HK-2 (cell line): ENCODE measurements around the gene ANO3.
"Not testable (repeated sequence)": the region's sequence is repeated elsewhere in the genome, so short reads cannot be mapped to it uniquely, and the experiment has no call there.

Experiments
- DNase-seq: peaks from one replicate; pipeline ENCODE4 v3.0.0-alpha.2; 2018; ENCODE audit not compliant: unreplicated experiment

ANO3 gene

DNA sequence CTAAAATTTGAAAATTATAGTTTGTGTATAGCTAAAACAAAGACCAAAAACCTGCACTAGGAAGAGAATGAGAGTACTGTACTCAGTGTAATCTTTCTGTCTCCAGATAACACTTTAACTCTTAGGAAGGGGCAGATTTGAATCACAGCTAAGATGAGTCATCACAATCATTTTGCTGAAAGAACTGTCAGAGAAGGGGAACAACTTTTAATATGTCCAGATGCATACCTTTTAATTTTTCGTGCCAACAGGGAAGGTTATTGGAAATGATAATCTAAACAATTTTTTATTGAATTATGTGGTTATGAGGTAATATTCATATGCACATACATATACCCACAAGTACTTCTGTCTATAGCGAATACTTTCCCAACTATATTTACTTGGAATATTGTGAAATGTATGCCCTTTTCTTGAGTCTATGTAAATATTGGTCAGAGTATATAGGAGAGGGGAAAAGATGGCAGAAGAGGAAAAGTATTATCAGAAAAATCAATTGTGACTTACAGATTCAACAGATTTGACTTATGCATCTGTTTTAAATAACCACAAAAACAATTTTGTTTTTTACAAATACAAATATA, 291.2 kb downstream of the ANO3 start:
- DNase-seq = no peak

DNA sequence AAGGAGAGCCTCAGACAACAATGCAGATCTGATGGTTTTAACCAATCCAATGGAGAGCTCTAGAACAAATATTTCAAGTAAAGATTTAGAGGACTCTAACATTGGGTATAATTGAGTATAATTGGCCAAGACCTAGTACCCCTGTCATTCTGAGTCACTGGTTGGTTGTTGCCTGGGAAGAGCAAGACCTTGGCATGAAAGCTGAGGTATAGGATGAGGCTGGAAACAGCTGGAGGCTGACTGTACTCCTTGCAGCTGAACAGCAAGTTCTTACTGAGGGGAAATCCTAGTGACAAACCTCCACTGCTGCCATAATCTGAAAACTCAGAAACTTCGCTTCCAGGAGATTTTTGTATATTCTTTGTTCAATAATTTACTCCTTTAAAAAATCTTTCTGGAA, 294.4 kb downstream of the ANO3 start:
- no peak for DNase-seq

DNA sequence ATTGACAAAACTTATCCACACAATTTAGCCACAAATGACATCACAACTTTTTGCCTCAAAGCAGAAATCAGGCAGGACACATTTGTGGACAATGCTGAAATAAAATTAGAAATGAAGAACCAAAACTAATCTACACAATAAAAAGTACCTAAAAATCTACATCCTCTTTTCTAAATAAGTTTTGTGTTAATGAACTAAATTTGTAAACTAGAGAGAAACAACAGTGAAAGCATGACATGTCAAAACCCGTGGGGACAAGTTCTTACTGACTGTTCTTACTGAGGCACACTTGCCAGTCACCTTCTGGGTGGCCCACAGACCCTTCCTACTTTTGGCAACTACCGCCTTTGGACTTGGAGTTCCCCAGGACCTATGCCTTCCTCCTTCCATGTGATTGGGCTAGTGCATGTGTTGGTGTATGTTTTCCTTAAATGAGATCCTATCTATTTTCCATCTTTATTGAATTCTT, 300.8 kb downstream of the ANO3 start:
- no peak for DNase-seq

DNA sequence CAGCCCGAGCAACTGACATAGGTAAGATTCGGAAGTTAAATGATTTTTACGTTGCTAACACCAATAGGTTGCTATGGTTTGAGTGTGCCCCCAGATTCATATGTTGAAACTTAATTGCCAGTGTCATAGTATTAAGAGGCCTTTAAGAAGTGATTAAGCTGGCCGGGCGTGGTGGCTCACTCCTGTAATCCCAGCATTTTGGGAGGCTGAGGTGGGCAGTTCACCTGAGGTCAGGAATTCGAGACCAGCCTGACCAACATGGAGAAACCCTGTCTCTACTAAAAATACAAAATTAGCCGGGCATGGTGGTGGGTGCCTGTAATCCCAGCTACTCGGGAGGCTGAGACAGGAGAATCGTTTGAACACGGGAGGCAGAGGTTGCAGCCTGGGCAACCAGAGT, 311.4 kb downstream of the ANO3 start:
- DNase-seq = not testable (repeated sequence)

DNA sequence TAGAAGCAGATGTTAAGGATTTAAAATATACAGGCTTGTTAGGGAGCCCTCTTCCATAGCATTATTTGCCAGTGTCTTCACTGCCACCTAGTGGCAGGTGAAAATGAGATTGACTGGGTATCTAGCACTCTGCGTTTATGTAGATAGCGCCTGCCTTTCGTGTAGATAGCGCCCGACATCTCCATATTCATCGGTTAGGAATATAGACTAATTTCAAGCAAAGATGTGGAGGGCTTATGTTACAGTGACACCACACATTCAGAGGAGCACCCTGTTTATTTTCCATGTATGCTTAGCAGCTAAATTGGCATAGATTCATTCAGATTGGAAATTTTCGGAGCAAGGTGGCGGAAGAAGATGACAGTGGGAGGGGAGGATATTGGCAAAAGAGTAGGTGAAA, 318.0 kb downstream of the ANO3 start:
- peak; percentile 14 for DNase-seq

DNA sequence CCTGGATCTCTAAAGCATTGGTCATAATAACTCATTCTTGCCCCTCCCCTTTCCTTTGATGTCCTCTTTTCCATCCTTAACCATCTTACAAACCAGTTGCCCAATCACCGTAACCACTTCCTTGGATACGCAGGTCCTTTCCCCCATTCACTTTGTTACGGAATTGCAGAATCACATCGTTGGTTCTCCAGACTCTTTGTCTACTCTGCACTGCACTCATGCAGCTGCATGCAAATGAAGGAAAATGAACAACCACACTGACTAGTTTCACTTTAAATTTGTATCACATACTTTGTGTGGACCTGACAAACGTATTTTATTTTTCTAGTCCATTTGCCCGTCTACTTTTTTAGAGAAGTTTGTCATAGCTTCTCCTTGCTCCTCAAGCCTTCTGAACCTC, 320.0 kb downstream of the ANO3 start:
- DNase-seq = no peak

DNA sequence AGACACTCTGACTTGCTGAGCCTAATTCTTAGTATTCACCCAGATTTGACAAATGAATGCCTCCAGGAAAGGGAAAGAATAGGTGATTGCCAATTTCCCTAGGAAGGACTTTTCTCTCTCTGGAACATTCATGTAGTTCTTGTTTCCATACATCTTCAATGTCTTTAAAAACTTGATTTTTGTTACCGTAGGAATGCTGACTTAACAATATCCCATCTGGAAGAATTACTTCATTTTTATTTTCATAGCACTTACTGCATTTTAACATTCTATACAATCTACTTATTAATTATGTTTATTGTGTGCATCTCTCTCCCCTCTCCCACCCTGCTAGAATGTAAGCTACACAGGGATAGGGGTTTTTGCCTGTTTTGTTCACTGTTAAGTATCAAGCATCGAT, 323.4 kb downstream of the ANO3 start:
- no peak for DNase-seq

DNA sequence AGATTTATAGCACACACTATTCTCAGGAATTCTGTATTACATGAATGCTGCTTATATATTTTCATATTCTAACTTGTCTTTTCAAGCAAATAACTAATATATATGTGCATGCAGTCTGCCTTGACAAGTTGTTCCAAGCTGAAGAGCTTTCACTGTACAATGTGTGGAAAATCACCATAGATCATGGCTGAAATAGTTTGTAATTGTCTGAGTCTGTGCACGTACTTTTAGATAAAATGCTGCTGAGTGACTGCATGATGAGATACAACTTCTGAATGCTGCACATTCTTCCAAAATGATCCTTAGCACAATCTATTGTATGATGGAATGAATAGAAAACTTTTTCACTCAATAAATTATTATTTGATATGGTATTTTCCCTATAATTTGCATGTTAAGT, 331.0 kb downstream of the ANO3 start:
- DNase-seq = no peak

DNA sequence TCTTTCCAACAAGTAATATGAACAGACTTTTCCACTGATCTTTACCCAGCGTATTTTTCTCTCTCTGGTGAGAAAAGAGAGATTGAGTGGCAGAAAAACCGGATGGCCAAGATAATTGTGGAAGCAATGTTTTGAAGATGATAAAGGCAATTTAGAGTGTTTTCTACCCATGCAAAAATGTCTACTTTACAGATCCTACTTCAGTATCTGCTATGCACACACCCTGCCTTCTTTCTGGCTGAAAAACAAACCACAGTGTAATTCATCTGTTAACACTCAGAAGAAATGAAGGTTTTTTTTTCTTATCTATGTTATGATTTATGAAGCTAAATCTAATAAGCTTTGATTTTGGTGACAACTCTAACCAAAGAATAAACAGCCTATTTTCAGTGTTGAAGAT, 333.1 kb downstream of the ANO3 start:
- DNase-seq = no peak

DNA sequence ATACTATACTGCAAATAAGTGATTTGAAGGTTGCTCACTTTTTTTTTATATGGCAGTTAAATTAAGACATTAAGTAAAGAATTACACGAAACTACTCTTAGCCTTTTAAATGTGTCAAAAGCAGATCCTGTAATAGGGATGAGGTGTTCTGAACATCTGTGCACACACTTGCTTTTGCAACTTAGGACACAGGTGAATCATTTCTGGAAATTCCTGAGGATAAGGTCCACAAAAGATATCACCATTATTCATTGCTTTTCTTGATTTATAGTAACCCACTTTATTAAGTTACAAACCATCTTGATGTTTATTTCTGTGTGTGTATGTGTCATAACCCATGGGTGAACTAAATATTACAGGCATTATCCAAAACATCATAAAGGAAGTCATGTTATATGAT, 334.0 kb downstream of the ANO3 start:
- DNase-seq = no peak

DNA sequence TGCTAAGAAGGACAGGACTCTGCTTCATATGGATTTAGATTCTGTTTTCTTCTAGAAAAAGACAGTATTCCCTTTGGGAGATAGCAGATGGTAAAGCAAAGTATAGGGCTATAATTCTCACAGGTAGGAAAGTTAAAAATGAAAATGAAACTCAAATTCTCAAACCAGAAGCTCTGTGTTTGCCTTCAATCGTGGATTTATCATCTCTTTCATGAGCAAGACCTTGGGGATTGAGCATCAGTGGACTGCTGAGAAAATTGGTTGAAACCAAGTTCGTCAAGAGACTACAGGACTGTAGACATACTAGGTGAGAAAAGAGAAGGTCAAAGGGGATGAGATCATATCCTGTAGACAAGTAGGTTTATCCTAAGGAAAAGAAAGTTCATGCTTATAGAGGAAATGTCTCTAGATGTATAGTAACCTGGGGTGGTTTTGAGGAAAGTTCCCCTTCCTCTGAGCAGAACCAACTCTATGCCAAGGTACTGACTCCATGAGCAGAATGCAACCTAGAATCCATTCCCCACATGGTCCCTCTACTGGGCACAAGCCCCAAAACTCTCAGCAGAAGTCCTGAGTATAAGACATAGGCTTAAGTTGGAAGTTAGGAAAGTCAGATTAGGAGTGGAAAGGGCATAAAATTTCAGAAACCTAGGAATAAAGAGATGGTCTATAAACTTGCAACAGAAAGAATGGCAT, 343.5 kb downstream of the ANO3 start:
- DNase-seq = no peak

DNA sequence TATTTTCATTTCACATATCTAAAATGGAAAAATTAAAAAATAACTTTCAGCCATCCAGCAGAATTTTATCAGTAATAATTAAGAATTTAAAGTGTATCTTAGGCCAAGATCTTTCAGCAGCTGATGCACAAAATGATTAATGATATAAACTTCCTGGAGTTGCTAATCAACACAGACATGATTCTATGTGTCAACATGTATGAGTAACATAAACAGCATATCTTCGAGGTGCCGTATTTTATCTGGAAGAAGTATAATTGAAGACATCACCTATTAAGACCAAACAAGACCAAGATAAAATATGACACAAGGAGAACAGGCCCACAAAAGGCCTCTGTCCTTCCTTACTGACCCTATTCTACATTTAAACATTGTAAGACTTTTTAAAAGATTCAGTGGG, 344.7 kb downstream of the ANO3 start:
- no peak for DNase-seq

DNA sequence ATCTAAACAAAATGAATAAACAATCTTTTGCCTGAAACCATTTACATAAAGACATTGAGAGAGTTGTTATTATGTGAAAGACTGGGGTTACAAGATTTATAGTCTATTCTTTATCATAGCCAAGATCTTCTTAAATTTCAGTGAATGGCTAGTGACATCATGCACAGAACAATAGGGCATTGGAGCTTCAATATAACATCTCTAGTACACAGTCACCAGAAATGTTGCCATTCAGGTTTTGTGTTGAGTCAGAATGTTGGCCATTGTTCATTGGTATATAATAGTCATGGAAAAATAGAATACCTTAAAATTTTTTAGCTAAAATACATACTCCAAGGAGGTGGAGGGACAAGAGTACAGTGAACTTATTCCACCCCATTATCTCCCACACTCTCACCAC, 345.6 kb downstream of the ANO3 start:
- no peak for DNase-seq

DNA sequence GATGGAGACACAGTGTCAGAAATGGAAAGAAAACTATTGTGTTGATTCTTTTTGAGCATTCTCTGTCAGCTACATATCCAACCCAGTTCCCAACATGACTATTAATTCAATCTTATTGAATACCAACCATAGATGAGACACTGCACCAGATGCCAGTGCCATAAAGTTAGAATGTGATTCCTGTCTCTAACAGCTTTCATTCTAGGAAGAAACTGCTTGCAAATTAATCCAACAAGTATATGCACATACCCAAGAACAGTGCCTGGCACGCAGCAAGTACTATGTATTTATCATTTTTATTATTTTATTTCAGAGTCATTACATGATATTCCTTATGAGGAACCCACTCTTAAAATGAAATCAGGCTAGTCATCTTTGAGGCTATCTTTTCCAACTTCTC, 355.4 kb downstream of the ANO3 start:
- no peak for DNase-seq

DNA sequence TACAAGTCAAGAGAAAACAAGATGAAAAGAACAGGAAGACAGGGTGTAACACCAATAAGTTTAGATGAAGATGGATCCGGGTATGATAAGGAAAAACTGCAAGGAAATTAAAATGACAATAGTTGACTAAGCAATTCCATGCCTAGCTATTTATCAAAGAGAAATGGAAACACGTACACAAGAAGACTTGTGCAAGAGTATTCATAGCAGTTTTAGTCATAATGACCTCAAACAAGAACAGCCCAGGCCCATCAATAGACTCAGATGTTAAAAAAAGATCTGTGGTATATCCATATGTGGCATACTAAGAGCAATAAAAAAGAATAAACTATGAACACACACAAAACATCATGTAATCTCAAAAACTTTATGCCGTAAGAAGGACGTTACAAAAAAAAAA, 356.8 kb downstream of the ANO3 start:
- DNase-seq = no peak

DNA sequence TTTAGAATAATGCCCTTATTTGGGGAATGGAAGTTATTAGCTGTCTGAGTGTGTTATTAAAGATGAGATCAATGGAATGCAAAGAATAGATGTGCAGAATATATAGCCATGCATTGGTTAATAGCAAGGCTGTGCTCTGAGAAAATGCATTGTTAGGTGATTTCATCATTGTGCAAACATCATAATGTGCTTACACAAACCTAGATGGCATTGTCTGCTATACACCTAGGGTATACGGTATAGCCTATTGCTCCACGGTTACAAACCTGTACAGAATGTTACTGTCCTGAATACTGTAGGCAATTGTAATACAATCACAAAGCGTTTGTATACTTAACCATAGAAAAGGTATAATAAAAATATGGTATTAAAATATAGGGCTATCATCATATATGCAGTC, 364.4 kb downstream of the ANO3 start:
- DNase-seq = no peak

DNA sequence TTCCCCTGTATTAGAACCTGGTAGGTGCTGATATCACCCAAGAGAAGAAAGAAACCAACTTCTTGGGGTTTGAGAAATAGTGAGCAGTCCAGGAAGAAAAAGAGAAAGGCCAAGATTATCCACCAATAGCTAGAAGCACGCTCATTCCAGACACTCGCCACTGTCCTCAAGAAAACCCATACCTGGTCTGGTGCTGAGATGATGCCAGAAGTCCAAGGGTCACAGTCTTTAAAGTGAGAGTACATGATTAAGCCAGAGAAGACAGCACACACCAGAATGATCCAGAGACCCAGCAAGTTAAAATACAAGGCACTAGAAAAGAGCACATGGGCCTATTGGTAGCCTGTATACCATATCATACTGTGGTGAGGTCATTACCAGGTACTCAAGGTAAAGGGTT, 366.3 kb downstream of the ANO3 start:
- DNase-seq = no peak

DNA sequence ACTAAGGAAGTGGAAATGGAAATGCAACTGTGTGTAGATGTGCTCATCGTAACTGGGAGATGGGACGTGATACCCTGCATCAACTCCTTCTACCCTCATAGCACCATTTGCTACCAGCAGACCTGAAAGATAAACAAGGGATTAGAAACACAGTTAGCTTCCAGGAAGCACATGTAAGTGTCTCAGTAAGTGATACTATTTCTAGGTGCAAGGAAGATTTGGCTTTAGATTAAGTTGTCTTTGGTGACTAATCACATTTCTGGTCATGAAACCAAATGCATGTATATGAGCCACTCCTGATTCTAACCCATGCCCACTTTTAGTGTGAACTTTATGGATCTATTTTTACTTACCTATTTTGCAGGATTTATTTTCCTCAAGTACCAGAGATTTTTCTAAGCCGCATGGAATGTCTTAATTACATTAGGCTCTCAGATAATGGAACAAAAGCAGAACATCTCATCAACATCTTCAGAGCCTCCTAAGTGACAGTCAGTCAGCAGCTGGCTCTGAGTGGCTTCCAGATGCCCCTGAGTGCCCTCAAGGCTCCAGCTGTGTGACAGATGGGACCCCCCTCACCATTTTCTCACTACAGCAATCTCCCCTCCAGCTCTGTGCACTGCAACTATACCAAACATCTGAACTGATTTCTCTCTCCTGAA, 368.8 kb downstream of the ANO3 start:
- DNase-seq = no peak

DNA sequence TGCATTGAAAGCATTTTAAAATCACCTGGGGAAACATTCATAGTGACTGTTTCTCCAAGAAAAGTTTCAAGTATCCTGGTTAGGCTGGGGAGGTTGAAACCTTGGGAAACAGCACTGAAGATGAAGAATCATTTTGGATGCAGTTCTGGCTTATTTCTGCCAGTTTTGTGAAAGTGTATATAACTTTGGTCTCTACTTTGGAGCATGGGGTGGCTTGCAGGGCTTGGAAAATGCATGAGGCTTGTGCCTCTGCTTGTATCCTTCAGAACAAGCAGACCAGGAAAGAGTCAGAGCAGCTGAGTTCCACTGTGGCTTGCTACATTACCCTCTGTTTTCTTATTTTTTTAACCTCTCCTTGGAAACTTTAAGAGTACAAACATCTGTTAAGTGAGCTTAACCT, 370.5 kb downstream of the ANO3 start:
- no peak for DNase-seq

DNA sequence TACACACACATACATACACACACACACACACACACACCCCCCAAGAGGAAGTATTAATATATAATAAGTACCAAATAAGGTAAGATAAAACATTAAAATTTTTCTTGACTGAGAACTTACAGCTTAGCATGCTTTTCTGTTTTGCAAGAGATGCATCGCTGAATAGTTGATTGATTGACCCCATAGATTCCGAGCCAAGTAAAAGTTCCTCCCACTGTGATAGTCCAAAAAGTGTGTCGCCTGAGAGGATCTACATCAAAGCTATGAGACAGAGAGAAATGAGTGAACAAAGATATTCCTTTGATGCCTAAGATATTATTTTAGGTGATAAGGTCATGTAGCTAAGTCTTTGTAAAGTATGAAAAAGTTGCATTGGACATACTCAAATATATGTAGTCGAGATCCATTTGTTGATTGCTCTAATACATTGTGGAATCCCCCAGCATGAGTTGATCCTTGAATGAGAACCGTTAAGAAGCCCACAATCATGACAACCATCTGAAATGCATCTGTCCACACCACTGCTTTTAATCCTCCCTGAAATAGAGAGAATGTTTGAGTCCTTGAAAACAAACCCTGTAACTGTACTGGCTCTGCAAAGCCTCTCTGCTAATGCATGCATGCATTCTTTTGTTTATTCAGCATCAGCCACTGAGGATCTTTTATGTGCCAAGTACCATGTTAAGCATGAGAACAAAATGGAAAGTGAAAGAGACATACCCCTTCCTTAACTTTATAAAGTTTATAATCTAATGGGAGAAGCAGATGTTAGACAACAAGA, 371.7 kb downstream of the ANO3 start:
- DNase-seq = no peak

DNA sequence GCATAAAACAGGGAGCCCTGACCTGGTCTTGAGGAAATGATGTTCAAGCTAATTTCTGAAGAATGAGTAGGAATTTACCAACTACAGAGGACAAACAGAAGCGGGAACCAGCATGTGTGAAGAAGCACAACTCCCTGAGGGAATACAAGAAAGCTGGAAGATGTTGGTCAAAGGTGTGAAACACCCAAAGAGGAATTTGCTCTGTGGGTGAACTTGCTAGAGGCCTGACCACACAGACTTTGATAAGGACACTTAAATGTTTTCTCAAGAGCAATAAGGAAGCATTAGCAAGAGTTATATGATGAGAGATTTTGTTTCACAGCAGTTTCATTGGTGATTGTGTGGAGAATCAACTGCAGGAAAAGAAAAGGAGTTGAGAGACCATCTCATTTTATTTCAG, 372.3 kb downstream of the ANO3 start:
- no peak for DNase-seq

DNA sequence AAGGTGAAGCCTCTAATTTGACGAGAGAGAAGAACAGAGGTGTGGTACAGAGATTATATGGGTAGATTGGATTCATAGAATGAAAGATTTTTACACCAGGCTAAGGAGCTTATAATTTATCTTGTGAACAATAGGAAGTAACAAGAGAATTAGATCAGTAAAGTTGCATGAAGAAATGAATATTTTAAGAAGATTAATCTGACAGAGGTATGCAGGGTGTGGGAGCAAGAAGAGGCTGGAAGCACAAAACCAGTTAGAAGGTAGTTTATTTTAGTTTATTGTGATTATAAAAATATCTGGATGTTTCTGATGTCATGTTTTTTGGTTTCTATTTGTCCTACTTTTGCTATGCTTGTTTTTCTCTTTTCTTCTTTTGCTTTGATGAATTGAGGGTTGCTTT, 374.3 kb downstream of the ANO3 start:
- no peak for DNase-seq
